ENCODE results near the gene HOXB3. TPM values are rescaled to one million over a fixed set of nuclear protein-coding genes. Genes with fewer than 3 reads are reported as not detected.

The HOXB3 gene
- total and polyA plus RNA-seq, 2 of the 13 experiments (the other 11 are each of a cell fraction or from before 2014, with no cell fraction given): not detected

DNA sequence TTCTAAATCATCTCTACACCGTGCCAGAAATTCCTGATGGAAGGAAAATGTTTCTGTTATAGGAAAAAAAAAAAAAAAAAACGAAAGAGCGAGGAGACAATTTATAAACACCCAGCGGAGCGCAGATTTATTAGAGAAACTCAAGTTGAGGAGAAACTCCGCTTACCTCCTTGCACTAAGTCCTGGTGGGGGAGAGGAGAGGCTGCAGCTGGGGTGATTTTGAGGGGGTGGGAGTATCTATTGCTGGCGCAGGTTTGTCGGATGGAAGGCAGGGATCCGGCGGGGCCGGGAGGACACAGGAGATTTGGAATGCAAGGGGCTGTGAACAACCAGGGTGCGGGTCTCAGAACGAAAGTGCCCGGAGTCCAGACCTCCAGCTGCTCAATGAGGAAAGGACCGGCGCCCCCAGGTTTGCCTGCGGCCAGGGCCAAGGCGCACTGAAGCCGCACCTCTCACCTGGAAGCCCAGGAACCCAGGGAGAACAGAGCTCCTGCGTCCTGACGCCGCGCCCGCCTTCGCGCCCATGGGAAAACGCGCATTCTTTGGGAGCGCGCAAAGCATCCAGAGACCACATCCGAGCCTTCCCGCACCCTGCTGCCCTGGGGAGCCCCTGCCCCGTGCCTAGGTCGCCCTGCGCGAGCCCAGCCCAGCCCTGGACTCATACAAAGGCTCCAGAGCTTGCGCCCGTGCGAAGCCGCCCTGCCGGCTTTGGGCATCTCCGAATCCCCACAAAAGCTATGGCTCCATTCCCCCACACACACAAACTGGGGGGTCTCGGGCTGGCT, 27.6 kb upstream of the HOXB3 start:
- 46% methylated on average over 36 of the region's 43 CpGs for WGBS (ENCODE audit: low lambda C conversion rate)
- H3K27me3 ChIP-seq (ENCODE audit: control insufficient read depth in 1 of 2, insufficient read depth in 2 of 2, low read length in 2 of 2): peaks cover 49 to 97% of the 10 kb centered on the region in 2 experiments
- BruUV-seq (replicated peaks): no TSS peak
- H3K79me2 ChIP-seq (ENCODE audit: insufficient read depth, low read length): no peaks in the 10 kb centered on the region
- POLR2A ChIA-PET: no interaction called here
- in situ Hi-C loops (cut with HindIII; ENCODE audit: extremely low pct_ligation_motif_present, low pct_unique_long_range_greater_than_20kb): no loop called here
- H3K36me3 ChIP-seq (replicated peaks in 1 of 2; ENCODE audit: control insufficient read depth in 1 of 2, insufficient read depth in 2 of 2, low read length in 2 of 2): no peaks in the 10 kb centered on the region
- intact Hi-C loops (cut with micrococcal nuclease; ENCODE audit: unreplicated experiment): loop anchor here (1.0 to 5.0 kb wide), 4 partner anchors 281 to 590 kb away; no protein-coding TSS in a partner anchor
- CTCF ChIA-PET (ENCODE audit: low intra/inter-chr PET ratio, low total read pairs): interaction anchor here (1.2 to 2.0 kb wide), 8 partner anchors 243 to 592 kb away, joined by 3 to 24 read pairs (median 5); no protein-coding TSS in a partner anchor
- H3K9ac ChIP-seq (ENCODE audit: insufficient read depth, low read depth, low read length): no peak overlapping the region
- H3K4me1 ChIP-seq (ENCODE audit: insufficient read depth, low read length): peaks cover 6% of the 10 kb centered on the region
- no peak overlapping the region for H3K27ac ChIP-seq (ENCODE audit: extremely low read length, insufficient read depth, low read length)
- H2AFZ ChIP-seq (ENCODE audit: low read length): no peak overlapping the region
- DNase-seq (ENCODE audit: low spot score) (no peak), FAIRE-seq (no peak), ATAC-seq (no peak)
- H3K4me2 ChIP-seq (ENCODE audit: low read depth, low read length): no peak overlapping the region
- no peak overlapping the region for H3K4me3 ChIP-seq (replicated peaks in 1 of 3; ENCODE audit: insufficient read depth in 1 of 3, low read depth in 2 of 3, low read length in 3 of 3)
- peaks cover 8% of the 10 kb centered on the region; the same call in 1 of the 2 replicates for H4K20me1 ChIP-seq (ENCODE audit: insufficient read depth, low read length)
- H3K9me3 ChIP-seq (ENCODE audit: low read length): no peaks in the 10 kb centered on the region
- TF ChIP-seq ARNT (IDR thresholded peaks at IDR 0.05): no peak
- TF ChIP-seq EZH2 (conservative IDR thresholded peaks at IDR 0.05; ENCODE audit: low read depth, low read length): no peak
- TF ChIP-seq SATB2 (CRISPR knock-in tag; IDR thresholded peaks at IDR 0.05): no peak
- no peak for TF ChIP-seq MEIS2 (CRISPR knock-in tag; IDR thresholded peaks at IDR 0.05)
- TF ChIP-seq, protein P1, sequence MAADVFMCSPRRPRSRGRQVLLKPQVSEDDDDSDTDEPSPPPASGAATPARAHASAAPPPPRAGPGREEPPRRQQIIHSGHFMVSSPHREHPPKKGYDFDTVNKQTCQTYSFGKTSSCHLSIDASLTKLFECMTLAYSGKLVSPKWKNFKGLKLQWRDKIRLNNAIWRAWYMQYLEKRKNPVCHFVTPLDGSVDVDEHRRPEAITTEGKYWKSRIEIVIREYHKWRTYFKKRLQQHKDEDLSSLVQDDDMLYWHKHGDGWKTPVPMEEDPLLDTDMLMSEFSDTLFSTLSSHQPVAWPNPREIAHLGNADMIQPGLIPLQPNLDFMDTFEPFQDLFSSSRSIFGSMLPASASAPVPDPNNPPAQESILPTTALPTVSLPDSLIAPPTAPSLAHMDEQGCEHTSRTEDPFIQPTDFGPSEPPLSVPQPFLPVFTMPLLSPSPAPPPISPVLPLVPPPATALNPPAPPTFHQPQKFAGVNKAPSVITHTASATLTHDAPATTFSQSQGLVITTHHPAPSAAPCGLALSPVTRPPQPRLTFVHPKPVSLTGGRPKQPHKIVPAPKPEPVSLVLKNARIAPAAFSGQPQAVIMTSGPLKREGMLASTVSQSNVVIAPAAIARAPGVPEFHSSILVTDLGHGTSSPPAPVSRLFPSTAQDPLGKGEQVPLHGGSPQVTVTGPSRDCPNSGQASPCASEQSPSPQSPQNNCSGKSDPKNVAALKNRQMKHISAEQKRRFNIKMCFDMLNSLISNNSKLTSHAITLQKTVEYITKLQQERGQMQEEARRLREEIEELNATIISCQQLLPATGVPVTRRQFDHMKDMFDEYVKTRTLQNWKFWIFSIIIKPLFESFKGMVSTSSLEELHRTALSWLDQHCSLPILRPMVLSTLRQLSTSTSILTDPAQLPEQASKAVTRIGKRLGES (CRISPR knock-in tag; IDR thresholded peaks at IDR 0.05; ENCODE audit: borderline replicate concordance): no peak
- no peak for TF ChIP-seq HIVEP1 (CRISPR knock-in tag; IDR thresholded peaks at IDR 0.05)
- TF ChIP-seq, protein P2, sequence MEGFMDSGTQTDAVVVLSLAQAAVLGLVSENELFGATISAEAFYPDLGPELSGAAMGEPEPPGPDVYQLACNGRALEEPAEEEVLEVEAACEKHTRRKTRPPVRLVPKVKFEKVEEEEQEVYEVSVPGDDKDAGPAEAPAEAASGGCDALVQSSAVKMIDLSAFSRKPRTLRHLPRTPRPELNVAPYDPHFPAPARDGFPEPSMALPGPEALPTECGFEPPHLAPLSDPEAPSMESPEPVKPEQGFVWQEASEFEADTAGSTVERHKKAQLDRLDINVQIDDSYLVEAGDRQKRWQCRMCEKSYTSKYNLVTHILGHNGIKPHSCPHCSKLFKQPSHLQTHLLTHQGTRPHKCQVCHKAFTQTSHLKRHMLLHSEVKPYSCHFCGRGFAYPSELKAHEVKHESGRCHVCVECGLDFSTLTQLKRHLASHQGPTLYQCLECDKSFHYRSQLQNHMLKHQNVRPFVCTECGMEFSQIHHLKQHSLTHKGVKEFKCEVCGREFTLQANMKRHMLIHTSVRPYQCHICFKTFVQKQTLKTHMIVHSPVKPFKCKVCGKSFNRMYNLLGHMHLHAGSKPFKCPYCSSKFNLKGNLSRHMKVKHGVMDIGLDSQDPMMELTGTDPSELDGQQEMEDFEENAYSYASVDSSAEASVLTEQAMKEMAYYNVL (CRISPR knock-in tag; IDR thresholded peaks at IDR 0.05; ENCODE audit: borderline replicate concordance): no peak
- TF ChIP-seq, protein P3, sequence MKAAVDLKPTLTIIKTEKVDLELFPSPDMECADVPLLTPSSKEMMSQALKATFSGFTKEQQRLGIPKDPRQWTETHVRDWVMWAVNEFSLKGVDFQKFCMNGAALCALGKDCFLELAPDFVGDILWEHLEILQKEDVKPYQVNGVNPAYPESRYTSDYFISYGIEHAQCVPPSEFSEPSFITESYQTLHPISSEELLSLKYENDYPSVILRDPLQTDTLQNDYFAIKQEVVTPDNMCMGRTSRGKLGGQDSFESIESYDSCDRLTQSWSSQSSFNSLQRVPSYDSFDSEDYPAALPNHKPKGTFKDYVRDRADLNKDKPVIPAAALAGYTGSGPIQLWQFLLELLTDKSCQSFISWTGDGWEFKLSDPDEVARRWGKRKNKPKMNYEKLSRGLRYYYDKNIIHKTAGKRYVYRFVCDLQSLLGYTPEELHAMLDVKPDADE (CRISPR knock-in tag; IDR thresholded peaks at IDR 0.05): no peak
- TF ChIP-seq, protein P4, sequence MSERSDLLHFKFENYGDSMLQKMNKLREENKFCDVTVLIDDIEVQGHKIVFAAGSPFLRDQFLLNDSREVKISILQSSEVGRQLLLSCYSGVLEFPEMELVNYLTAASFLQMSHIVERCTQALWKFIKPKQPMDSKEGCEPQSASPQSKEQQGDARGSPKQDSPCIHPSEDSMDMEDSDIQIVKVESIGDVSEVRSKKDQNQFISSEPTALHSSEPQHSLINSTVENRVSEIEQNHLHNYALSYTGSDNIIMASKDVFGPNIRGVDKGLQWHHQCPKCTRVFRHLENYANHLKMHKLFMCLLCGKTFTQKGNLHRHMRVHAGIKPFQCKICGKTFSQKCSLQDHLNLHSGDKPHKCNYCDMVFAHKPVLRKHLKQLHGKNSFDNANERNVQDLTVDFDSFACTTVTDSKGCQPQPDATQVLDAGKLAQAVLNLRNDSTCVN (CRISPR knock-in tag; IDR thresholded peaks at IDR 0.05; ENCODE audit: borderline replicate concordance): no peak
- TF ChIP-seq ZBTB42 (CRISPR knock-in tag; IDR thresholded peaks at IDR 0.05): no peak
- no peak for TF ChIP-seq CENPX (CRISPR knock-in tag; IDR thresholded peaks at IDR 0.05)
- TF ChIP-seq ZNF841 (CRISPR knock-in tag; IDR thresholded peaks at IDR 0.05; ENCODE audit: borderline replicate concordance): no peak
- TF ChIP-seq, protein P5, sequence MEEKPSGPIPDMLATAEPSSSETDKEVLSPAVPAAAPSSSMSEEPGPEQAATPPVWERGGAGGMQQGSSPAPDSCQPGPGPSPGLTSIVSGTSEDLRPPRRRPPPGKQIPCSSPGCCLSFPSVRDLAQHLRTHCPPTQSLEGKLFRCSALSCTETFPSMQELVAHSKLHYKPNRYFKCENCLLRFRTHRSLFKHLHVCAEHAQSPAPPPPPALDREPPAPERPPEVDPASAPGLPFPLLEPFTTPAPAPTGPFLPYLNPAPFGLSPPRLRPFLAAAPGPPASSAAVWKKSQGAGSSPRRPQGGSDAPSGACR (CRISPR knock-in tag; IDR thresholded peaks at IDR 0.05): no peak
- TF ChIP-seq SUZ12 (IDR thresholded peaks at IDR 0.05; ENCODE audit: low read depth, low read length): no peak
- no peak for TF ChIP-seq RFXAP (CRISPR knock-in tag; IDR thresholded peaks at IDR 0.05; ENCODE audit: borderline replicate concordance)
- TF ChIP-seq ZKSCAN1 (IDR thresholded peaks at IDR 0.05; ENCODE audit: low read length): no peak
